Measurements from ENCODE around the gene SLC29A1. TPM values are rescaled to one million over a fixed set of nuclear protein-coding genes. Genes with fewer than 3 reads are reported as not detected.
A peak's percentile ranks its signal among the peaks of the same experiment; 100 is the strongest.

Gene SLC29A1
- polyA plus RNA-seq, 6 donors from 2014 or later = 0.15 to 3.1 (median 0.99) TPM

- no peaks in the 10 kb centered on the region for H3K9me3 Mint-ChIP-seq
- peaks cover 0 to 9% (median 4%) of the 10 kb centered on the region in 3 donors for H3K4me1 Mint-ChIP-seq
- H3K27me3 Mint-ChIP-seq = peaks cover 45 to 79% (median 71%) of the 10 kb centered on the region in 3 donors
- DNase-seq = no peak
- H3K27ac Mint-ChIP-seq = peak overlapping the region in 1 of 6 donors; percentile 63
- H3K36me3 Mint-ChIP-seq = peaks cover 0 to 5% of the 10 kb centered on the region in 2 donors
- H3K4me3 Mint-ChIP-seq = peak overlapping the region in 7 of 8 donors; percentile 3 to 77 (median 56)
- ATAC-seq (ENCODE audit: low read depth in 2 of 2) = no peak
These were observed 53.6 kb downstream of the SLC29A1 start for GRCh38 chr6:44276667-44277640.

DNA sequence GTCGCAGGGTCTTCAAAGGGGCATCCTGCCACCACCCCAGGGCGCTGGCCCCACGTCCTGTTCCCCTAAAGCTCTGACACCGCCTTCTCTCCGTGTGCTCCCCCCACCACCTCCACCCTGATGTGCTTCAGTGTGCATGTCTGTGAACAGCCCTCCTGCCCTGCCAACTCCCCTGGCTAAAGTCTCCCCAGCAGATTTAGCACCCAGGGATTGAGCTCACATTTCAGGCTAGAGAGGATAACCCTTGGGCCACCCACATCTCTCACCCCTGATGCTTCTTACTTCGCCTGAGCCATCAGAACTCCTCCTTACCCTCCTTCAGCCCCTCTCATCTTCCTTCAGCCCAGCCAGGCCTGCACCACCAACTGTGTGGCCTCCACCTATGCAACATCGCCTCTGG is 54.4 kb downstream of the SLC29A1 start:
- ATAC-seq (ENCODE audit: low read depth in 2 of 2) = no peak
- H3K4me1 Mint-ChIP-seq = peaks cover 0 to 9% (median 4%) of the 10 kb centered on the region in 3 donors
- no peak for DNase-seq
- H3K4me3 Mint-ChIP-seq = peak overlapping the region in 1 of 8 donors; percentile 3
- peaks cover 0 to 2% of the 10 kb centered on the region in 2 donors for H3K36me3 Mint-ChIP-seq
- no peaks in the 10 kb centered on the region for H3K9me3 Mint-ChIP-seq
- peak overlapping the region in 1 of 6 donors; percentile 48 for H3K27ac Mint-ChIP-seq
- peaks cover 38 to 74% (median 63%) of the 10 kb centered on the region in 3 donors for H3K27me3 Mint-ChIP-seq

GRCh38 chr6:44278315-44278714 is 54.9 kb downstream of the SLC29A1 start:
- peak overlapping the region in 1 of 8 donors; percentile 3 for H3K4me3 Mint-ChIP-seq

DNA sequence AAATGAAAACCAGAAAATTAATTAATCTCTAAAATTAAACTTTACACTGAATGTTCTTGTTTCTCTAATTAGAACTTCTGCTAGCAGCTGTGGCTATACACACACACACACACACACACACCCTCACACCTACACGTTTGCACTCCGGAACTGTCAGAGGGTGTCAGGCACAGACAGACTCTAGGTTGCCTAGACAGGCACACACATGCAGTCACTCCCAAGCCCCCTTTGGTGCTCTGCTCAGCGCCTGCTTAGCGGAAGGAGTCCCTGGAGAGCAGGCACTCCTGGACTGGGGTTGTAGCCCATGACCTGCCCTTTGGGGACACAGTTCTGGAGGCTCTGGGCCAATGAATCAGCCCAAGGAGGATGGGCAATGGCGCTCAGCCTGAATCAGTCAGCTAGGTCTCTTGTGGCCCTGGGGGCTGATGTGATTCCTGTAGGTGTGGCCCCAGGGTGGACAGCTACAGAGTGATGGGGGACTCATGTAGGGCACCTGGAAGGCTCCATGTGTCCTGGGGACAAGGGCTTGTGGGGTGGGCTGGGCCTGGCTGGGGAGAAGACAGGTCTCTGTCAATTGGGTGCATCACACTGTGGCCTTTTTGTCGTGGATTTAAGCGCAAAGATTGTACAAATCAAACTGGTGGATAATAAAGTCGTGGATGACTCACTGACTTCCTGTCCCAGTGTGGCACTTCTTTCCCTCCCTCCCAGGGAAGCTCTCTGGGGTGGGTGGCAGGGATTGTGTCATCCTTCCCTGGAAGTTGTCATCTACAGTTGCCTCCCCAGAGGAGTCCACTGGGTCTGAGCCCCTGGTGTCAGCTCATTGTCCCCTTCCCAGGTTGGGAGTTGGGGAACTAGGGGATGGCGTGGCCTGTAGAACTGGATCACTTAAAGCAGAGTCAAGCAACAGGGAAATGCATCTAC is 55.6 kb downstream of the SLC29A1 start:
- Mint-ChIP-seq H3K36me3 (no peaks in the 10 kb centered on the region), H3K4me3 (no peak overlapping the region), H3K27ac (no peak overlapping the region), H3K9me3 (no peaks in the 10 kb centered on the region), H3K27me3 (peaks cover 34 to 76% (median 61%) of the 10 kb centered on the region in 3 donors), H3K4me1 (peaks cover 0 to 9% (median 4%) of the 10 kb centered on the region in 3 donors)
- ATAC-seq (ENCODE audit: low read depth in 2 of 2) = no peak
- DNase-seq = no peak

More at GRCh38 chr6:44278315-44278714, 54.9 kb downstream of the SLC29A1 start:
- Mint-ChIP-seq H3K36me3 (no peaks in the 10 kb centered on the region), H3K4me1 (peaks cover 0 to 9% (median 4%) of the 10 kb centered on the region in 3 donors), H3K27me3 (peaks cover 32 to 74% (median 60%) of the 10 kb centered on the region in 3 donors), H3K9me3 (no peaks in the 10 kb centered on the region), H3K27ac (no peak overlapping the region)
- no peak for ATAC-seq (ENCODE audit: low read depth in 2 of 2)
- no peak for DNase-seq

Other genes with a start within 250 kb of the SLC29A1 start
- gene MRPL14, start 96.1 kb upstream of the SLC29A1 start, polyA plus RNA-seq (ENCODE audit: low read depth in 6 of 6) = 10 to 100 TPM; 68.2 to 99.9 (median 85.0) TPM
- 1 to 10 TPM in 1 of 6 donors, under 1 TPM in 4, not detected in 1; 0.38 to 1.6 (median 0.50) TPM for gene TMEM63B, start 96.0 kb upstream of the SLC29A1 start, polyA plus RNA-seq (ENCODE audit: low read depth in 6 of 6)
- gene CAPN11, start 64.8 kb upstream of the SLC29A1 start, polyA plus RNA-seq (ENCODE audit: low read depth in 6 of 6) = not detected
- gene MYMX, start 6.7 kb upstream of the SLC29A1 start, polyA plus RNA-seq (ENCODE audit: low read depth in 6 of 6) = not detected
- gene HSP90AB1, start 23.5 kb downstream of the SLC29A1 start, polyA plus RNA-seq (ENCODE audit: low read depth in 6 of 6) = 100 to 1,000 TPM; 420 to 486 (median 447) TPM
- 10 to 100 TPM; 24.2 to 38.6 (median 27.2) TPM for gene SLC35B2, start 33.9 kb downstream of the SLC29A1 start, polyA plus RNA-seq (ENCODE audit: low read depth in 6 of 6)
- gene NFKBIE, start 42.0 kb downstream of the SLC29A1 start, polyA plus RNA-seq (ENCODE audit: low read depth in 6 of 6) = 10 to 100 TPM; 22.1 to 30.8 (median 27.9) TPM
- not detected for gene TMEM151B, start 46.9 kb downstream of the SLC29A1 start, polyA plus RNA-seq (ENCODE audit: low read depth in 6 of 6)
- gene AARS2, start 89.8 kb downstream of the SLC29A1 start, polyA plus RNA-seq (ENCODE audit: low read depth in 6 of 6) = 10 to 100 TPM in 1 of 6 donors, 1 to 10 TPM in 5; 5.6 to 12.8 (median 7.8) TPM
- gene SPATS1, start 119.1 kb downstream of the SLC29A1 start, polyA plus RNA-seq (ENCODE audit: low read depth in 6 of 6) = not detected
- 10 to 100 TPM in 5 of 6 donors, 1 to 10 TPM in 1; 7.8 to 20.8 (median 17.0) TPM for gene CDC5L, start 164.1 kb downstream of the SLC29A1 start, polyA plus RNA-seq (ENCODE audit: low read depth in 6 of 6)

Data from naive B cell (primary cell).